ENCODE results near the gene CPLANE2. TPM values are rescaled to one million over a fixed set of nuclear protein-coding genes. Genes with fewer than 3 reads are reported as not detected.
A peak's percentile ranks its signal among the peaks of the same experiment; 100 is the strongest.
"Not testable (repeated sequence)": the region's sequence is repeated elsewhere in the genome, so short reads cannot be mapped to it uniquely, and the experiment has no call there.

The CPLANE2 gene
- total RNA-seq, 4 donors from 2014 or later: 6.0 to 17.2 (median 10.4) TPM

DNA sequence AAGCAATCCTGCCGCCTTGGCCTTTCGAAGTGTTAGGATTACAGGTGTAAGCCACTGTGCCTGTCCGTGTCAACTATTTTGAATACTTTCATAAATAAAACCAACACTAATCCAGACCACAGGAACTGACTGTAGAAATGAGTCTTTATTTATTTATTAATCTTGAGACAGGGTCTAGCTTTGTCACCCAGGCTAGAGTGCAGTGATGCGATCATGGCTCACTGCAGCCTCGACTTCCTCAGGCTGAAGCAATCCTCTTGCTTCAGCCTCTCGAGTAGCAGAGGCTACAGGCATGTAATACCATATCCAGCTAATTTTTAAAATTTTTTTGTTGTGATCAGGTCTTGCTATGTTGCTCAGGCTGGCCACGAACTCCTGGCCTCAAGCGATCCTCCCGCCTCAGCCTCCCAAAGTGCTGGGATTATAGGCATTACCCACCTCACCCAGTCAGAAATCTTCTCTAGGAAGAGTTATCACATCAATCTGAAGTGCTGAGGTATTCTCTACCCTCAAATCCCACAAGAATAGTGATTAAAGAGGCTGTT lies 21.7 kb upstream of the CPLANE2 start:
- intact Hi-C loops (cut with DNase I; ENCODE audit: low total_unique reads): no loop called here
- no peak overlapping the region for H3K4me3 ChIP-seq (ENCODE audit: low read depth, poor library complexity, severe bottlenecking)
- peak in 1 of 2 donors; percentile 25 for DNase-seq (ENCODE audit: low spot score in 2 of 2)
- 96% methylated on average over 9 of the region's 9 CpGs for WGBS, 2 donors
- TF ChIP-seq POLR2A (IDR thresholded peaks at IDR 0.05): no peak
- TF ChIP-seq, protein P1, sequence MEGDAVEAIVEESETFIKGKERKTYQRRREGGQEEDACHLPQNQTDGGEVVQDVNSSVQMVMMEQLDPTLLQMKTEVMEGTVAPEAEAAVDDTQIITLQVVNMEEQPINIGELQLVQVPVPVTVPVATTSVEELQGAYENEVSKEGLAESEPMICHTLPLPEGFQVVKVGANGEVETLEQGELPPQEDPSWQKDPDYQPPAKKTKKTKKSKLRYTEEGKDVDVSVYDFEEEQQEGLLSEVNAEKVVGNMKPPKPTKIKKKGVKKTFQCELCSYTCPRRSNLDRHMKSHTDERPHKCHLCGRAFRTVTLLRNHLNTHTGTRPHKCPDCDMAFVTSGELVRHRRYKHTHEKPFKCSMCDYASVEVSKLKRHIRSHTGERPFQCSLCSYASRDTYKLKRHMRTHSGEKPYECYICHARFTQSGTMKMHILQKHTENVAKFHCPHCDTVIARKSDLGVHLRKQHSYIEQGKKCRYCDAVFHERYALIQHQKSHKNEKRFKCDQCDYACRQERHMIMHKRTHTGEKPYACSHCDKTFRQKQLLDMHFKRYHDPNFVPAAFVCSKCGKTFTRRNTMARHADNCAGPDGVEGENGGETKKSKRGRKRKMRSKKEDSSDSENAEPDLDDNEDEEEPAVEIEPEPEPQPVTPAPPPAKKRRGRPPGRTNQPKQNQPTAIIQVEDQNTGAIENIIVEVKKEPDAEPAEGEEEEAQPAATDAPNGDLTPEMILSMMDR (IDR thresholded peaks at IDR 0.05): no peak

DNA sequence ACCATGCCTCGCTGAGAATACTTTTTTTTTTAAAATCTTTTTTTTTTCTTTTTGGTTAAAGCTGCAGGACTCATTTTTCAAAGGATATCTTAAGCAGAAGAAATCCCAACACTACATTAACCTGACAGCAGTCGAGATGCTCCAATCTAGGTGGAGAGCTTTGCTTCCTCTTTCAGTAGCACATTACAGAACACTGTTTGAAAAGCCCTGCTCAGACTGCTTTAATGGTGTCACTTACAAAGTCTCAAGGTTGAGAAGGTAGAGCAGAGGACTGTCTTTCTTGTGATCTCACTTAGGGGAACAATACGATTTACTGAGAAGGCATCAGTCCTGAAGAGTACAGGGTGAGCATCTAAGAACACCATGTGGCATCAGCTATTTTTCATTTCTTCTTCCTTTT lies 21.0 kb upstream of the CPLANE2 start:
- TF ChIP-seq, protein P1 (IDR thresholded peaks at IDR 0.05): no peak
- no peak for TF ChIP-seq POLR2A (IDR thresholded peaks at IDR 0.05)
- H3K4me3 ChIP-seq (ENCODE audit: low read depth, poor library complexity, severe bottlenecking): no peak overlapping the region
- DNase-seq (ENCODE audit: low spot score in 2 of 2): no peak
- intact Hi-C loops (cut with DNase I; ENCODE audit: low total_unique reads): no loop called here
- 88 to 92% methylated on average over 3 of the region's 3 CpGs for WGBS, 2 donors

- DNase-seq (ENCODE audit: low spot score in 2 of 2); intact Hi-C loops (cut with DNase I; ENCODE audit: low total_unique reads); H3K4me3 ChIP-seq (ENCODE audit: low read depth, poor library complexity, severe bottlenecking): not testable (repeated sequence)
- 96 to 98% methylated on average over 3 of the region's 3 CpGs for WGBS, 2 donors
Measured at GRCh38 chr1:16257556-16257955, 20.6 kb upstream of the CPLANE2 start.

- no peak for DNase-seq (ENCODE audit: low spot score in 2 of 2)
- WGBS, 2 donors: 82 to 86% methylated on average over 4 of the region's 4 CpGs
- TF ChIP-seq, protein P1 (IDR thresholded peaks at IDR 0.05): no peak
- TF ChIP-seq POLR2A (IDR thresholded peaks at IDR 0.05): no peak
- intact Hi-C loops (cut with DNase I; ENCODE audit: low total_unique reads): no loop called here
- no peak overlapping the region for H3K4me3 ChIP-seq (ENCODE audit: low read depth, poor library complexity, severe bottlenecking)
Measured at GRCh38 chr1:16256478-16256877, 19.5 kb upstream of the CPLANE2 start.

DNA sequence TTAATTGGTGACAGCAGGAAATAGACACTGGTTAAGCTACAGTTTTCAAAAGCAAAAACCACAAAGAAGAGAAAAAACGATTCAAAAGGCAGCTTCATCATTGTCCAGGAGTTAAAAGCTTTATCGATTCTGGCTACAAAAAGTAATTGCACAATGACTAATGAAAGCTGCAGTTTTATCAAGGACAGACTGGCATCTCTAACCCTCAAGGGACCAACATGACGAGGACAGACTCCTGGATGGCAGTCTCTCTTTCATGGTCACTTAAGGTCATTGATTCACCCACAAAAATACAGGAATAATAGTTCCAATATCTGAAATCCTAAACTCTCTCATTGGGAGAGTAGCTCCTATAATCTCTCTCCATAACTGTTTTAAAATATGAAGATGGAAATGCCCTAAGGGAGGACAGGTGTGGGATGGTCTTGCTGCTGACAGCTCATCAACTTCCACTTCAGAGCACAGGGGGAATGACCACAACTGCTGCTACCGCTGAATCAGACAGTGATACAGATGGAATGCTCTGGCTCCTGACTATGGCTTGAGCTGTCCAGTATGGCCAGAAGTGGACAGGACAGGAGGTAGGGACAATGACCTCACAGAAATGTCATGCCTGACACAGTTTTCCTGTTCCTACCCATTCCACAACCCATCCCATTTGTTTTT lies 17.4 kb upstream of the CPLANE2 start:
- WGBS, 2 donors: 58 to 61% methylated on average over 4 of the region's 4 CpGs
- no peak overlapping the region for H3K4me3 ChIP-seq (ENCODE audit: low read depth, poor library complexity, severe bottlenecking)
- intact Hi-C loops (cut with DNase I; ENCODE audit: low total_unique reads): no loop called here
- TF ChIP-seq, protein P1 (IDR thresholded peaks at IDR 0.05): no peak
- TF ChIP-seq POLR2A (IDR thresholded peaks at IDR 0.05): no peak
- DNase-seq (ENCODE audit: low spot score in 2 of 2): no peak

GRCh38 chr1:16253332-16253922 lies 16.4 kb upstream of the CPLANE2 start:
- H3K4me3 ChIP-seq (ENCODE audit: low read depth, poor library complexity, severe bottlenecking): no peak overlapping the region
- intact Hi-C loops (cut with DNase I; ENCODE audit: low total_unique reads): no loop called here
- TF ChIP-seq, protein P1 (IDR thresholded peaks at IDR 0.05): no peak
- no peak for TF ChIP-seq POLR2A (IDR thresholded peaks at IDR 0.05)
- 75 to 76% methylated on average over 5 of the region's 5 CpGs for WGBS, 2 donors
- peak in 1 of 2 donors; percentile 53 for DNase-seq (ENCODE audit: low spot score in 2 of 2)
